Measurements from ENCODE around the gene TNFAIP3. TPM values are rescaled to one million over a fixed set of nuclear protein-coding genes. Genes with fewer than 3 reads are reported as not detected.

TNFAIP3 gene
- total and polyA plus RNA-seq, 2 of the 4 experiments (the other 2 are of a cell fraction) = 5.0 to 14.2 TPM

DNA sequence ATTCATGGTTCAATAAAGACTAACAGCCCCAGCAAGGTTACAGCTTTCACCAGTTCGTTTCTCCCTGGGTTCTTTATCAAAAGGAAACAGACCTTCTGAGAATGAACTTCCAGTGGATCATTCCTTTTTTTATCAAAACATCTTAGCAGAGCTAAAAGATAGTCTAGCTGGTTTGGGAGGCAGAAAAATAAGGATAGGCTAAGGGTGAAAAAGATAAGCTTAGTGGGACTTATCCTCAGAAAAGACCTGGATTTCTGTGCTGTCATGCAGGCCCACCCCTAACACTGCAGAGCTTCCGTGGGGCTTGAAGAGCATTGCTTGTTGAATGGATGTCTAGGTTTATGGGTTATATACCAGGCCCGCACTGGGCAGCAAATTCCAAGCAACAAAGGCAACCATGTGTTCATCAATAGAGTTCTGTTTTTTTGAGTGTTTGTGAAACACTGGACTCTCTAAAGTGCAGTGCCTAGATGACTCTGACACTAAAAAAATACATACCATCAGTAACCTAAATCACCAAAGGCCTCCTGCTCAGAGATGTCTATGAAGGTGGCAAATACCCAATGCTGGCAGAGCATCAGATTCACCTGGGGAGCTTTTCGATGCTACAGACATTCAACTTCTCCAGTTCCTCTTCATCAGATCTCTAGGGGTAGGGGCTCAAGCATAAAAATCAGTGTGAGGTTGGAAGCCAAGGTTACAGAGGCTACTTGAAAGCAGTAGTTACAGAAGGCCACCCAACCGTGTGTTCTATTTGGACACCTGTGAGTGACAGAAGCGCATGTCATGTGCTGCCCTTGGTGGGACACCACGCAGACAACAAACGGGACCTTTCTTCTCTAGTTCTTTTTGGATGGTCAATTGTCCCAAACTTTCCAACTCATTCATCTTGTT lies 53.0 kb downstream of the TNFAIP3 start:
- dilution Hi-C loops (cut with HindIII; ENCODE audit: low sequenced_read_pairs, unreplicated experiment) = no loop called here
- no peak overlapping the region for H2AFZ ChIP-seq (replicated peaks; ENCODE audit: low read length, poor library complexity)
- TF ChIP-seq MAFK (IDR thresholded peaks at IDR 0.05; ENCODE audit: low read depth, low read length) (no peak), MAZ (IDR thresholded peaks at IDR 0.05; ENCODE audit: borderline replicate concordance, low read depth, low read length) (no peak), RFX5 (IDR thresholded peaks at IDR 0.05; ENCODE audit: low read depth, low read length) (no peak), RAD21 (IDR thresholded peaks at IDR 0.05; ENCODE audit: low read length) (no peak), BHLHE40 (IDR thresholded peaks at IDR 0.05; ENCODE audit: low read depth, low read length) (no peak), RCOR1 (IDR thresholded peaks at IDR 0.05; ENCODE audit: insufficient replicate concordance, low read length) (no peak), CEBPB (IDR thresholded peaks at IDR 0.05; ENCODE audit: low read depth, low read length) (no peak), CHD1 (IDR thresholded peaks at IDR 0.05; ENCODE audit: low read depth, low read length) (no peak), NFE2L2 (IDR thresholded peaks at IDR 0.05; ENCODE audit: low read depth, low read length) (no peak), FOS (IDR thresholded peaks at IDR 0.05; ENCODE audit: low read depth, low read length) (no peak), MXI1 (IDR thresholded peaks at IDR 0.05; ENCODE audit: borderline replicate concordance, low read depth, low read length) (no peak)
- TF ChIP-seq, protein P1, sequence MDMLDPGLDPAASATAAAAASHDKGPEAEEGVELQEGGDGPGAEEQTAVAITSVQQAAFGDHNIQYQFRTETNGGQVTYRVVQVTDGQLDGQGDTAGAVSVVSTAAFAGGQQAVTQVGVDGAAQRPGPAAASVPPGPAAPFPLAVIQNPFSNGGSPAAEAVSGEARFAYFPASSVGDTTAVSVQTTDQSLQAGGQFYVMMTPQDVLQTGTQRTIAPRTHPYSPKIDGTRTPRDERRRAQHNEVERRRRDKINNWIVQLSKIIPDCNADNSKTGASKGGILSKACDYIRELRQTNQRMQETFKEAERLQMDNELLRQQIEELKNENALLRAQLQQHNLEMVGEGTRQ (IDR thresholded peaks at IDR 0.05; ENCODE audit: low read depth, low read length) = no peak
- TF ChIP-seq, protein P2, sequence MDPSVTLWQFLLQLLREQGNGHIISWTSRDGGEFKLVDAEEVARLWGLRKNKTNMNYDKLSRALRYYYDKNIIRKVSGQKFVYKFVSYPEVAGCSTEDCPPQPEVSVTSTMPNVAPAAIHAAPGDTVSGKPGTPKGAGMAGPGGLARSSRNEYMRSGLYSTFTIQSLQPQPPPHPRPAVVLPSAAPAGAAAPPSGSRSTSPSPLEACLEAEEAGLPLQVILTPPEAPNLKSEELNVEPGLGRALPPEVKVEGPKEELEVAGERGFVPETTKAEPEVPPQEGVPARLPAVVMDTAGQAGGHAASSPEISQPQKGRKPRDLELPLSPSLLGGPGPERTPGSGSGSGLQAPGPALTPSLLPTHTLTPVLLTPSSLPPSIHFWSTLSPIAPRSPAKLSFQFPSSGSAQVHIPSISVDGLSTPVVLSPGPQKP (IDR thresholded peaks at IDR 0.05; ENCODE audit: borderline replicate concordance, low read depth, low read length) = no peak
- TF ChIP-seq, protein P3, sequence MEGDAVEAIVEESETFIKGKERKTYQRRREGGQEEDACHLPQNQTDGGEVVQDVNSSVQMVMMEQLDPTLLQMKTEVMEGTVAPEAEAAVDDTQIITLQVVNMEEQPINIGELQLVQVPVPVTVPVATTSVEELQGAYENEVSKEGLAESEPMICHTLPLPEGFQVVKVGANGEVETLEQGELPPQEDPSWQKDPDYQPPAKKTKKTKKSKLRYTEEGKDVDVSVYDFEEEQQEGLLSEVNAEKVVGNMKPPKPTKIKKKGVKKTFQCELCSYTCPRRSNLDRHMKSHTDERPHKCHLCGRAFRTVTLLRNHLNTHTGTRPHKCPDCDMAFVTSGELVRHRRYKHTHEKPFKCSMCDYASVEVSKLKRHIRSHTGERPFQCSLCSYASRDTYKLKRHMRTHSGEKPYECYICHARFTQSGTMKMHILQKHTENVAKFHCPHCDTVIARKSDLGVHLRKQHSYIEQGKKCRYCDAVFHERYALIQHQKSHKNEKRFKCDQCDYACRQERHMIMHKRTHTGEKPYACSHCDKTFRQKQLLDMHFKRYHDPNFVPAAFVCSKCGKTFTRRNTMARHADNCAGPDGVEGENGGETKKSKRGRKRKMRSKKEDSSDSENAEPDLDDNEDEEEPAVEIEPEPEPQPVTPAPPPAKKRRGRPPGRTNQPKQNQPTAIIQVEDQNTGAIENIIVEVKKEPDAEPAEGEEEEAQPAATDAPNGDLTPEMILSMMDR (conservative IDR thresholded peaks at IDR 0.05; ENCODE audit: low read depth, low read length) = no peak

More for the DNA sequence above, 53.0 kb downstream of the TNFAIP3 start:
- intact Hi-C loops (cut with micrococcal nuclease) = no loop called here
- Histone ChIP-seq H2AK5ac (ENCODE audit: low read depth, low read length) (no peak overlapping the region; the same call in 1 of the 2 replicates), H3K14ac (replicated peaks; ENCODE audit: low read depth, low read length) (no peak overlapping the region), H2BK5ac (ENCODE audit: low read depth, low read length, poor library complexity, severe bottlenecking) (no peak overlapping the region), H4K5ac (ENCODE audit: low read depth, low read length) (no peak overlapping the region), H3K4me2 (ENCODE audit: low read depth, low read length) (no peak overlapping the region), H2AK9ac (replicated peaks; ENCODE audit: low read depth, low read length, poor library complexity) (no peak overlapping the region), H3K9ac (ENCODE audit: low read depth, low read length) (no peak overlapping the region), H2BK20ac (ENCODE audit: low read depth, low read length) (no peak overlapping the region), H3K4me1 (ENCODE audit: control insufficient read depth, insufficient read depth, low read length) (peaks cover 5% of the 10 kb centered on the region; the same call in 1 of the 2 replicates), H3K23ac (ENCODE audit: low read depth, low read length) (no peak overlapping the region), H3K27ac (ENCODE audit: insufficient read depth, low read length) (no peak overlapping the region), H4K8ac (ENCODE audit: low read depth in 2 of 2, low read length in 2 of 2) (no peak overlapping the region), H2BK15ac (ENCODE audit: low read depth, low read length) (peak overlapping the region; percentile 36; the same call in 1 of the 3 replicates), H3K9me3 (ENCODE audit: control insufficient read depth, insufficient read depth, low read length) (no peaks in the 10 kb centered on the region), H4K20me1 (ENCODE audit: insufficient read depth, low read length) (no peaks in the 10 kb centered on the region), H3K18ac (ENCODE audit: low read depth, low read length) (no peak overlapping the region), H3K27me3 (ENCODE audit: control insufficient read depth, insufficient read depth, low read length) (no peaks in the 10 kb centered on the region), H3K4ac (ENCODE audit: low read depth, low read length) (no peak overlapping the region), H3K36me3 (ENCODE audit: control insufficient read depth, insufficient read depth, low read length) (no peaks in the 10 kb centered on the region), H3K56ac (ENCODE audit: extremely low read depth, insufficient read depth, low read length) (no peak overlapping the region), H2BK120ac (ENCODE audit: low read depth, low read length) (no peak overlapping the region), H3K9me1 (ENCODE audit: insufficient read depth, low read length) (no peaks in the 10 kb centered on the region), H3K4me3 (ENCODE audit: insufficient read depth, low read depth, low read length) (no peak overlapping the region), H4K91ac (ENCODE audit: insufficient read depth, low read depth, low read length) (no peak overlapping the region), H3K79me1 (ENCODE audit: low read depth in 1 of 2, low read length in 2 of 2) (no peaks in the 10 kb centered on the region)
- DNase-seq = no peak
- ATAC-seq (ENCODE audit: low read depth) = no peak
- 100% methylated on average over 1 of the region's 8 CpGs; no CpG with 5 or more reads in 1 of the 2 experiments for WGBS, 2 experiments (ENCODE audit: extremely low coverage in 2 of 2, insufficient read length in 1 of 2)
- CTCF ChIA-PET = interaction anchor here (0.9 kb wide), 1 partner anchor 9 kb away, joined by 4 read pairs; no protein-coding TSS in a partner anchor
- in situ Hi-C loops (cut with MboI; ENCODE audit: low sequenced_read_pairs) = no loop called here
- BruUV-seq (replicated peaks) = no TSS peak
- POLR2A ChIA-PET (ENCODE audit: unreplicated experiment) = no interaction called here
